Ishikawa (cell line): ENCODE data around the gene ATG2B.

Source experiments
- CEBPB ChIP-seq: IDR thresholded peaks from 2 replicates; pipeline ENCODE4 v1.6.1; 2012
- CREB1 ChIP-seq: IDR thresholded peaks from 2 replicates; pipeline ENCODE4 v1.6.1; 2012; ENCODE audit warnings: low read depth
- EGR1 ChIP-seq: IDR thresholded peaks from 2 replicates; pipeline ENCODE4 v1.6.1; 2012
- EP300 ChIP-seq: IDR thresholded peaks from 2 replicates; pipeline ENCODE4 v1.6.1; 2012; ENCODE audit warnings: borderline replicate concordance
- FOXM1 ChIP-seq: IDR thresholded peaks from 2 replicates; pipeline ENCODE4 v1.6.1; 2012; ENCODE audit warnings: low read depth, borderline replicate concordance
- NFIC ChIP-seq: IDR thresholded peaks from 2 replicates; pipeline ENCODE4 v1.6.1; 2012
- RAD21 ChIP-seq: IDR thresholded peaks from 2 replicates; pipeline ENCODE4 v1.6.1; 2012; ENCODE audit warnings: low read depth
- TAF1 ChIP-seq: IDR thresholded peaks from 2 replicates; pipeline ENCODE4 v1.6.1; 2012; ENCODE audit warnings: low read depth, mild to moderate bottlenecking
- TCF12 ChIP-seq: IDR thresholded peaks from 2 replicates; pipeline ENCODE4 v1.6.1; 2012; ENCODE audit warnings: low read depth
- TEAD4 ChIP-seq: IDR thresholded peaks from 2 replicates; pipeline ENCODE4 v1.6.1; 2012
- YY1 ChIP-seq: IDR thresholded peaks from 2 replicates; pipeline ENCODE4 v1.6.1; 2012; ENCODE audit warnings: low read depth
- ZBTB7A ChIP-seq: IDR thresholded peaks from 2 replicates; pipeline ENCODE4 v1.6.1; 2012; ENCODE audit warnings: low read depth
- TF ChIP-seq, protein P1 (sequence below): IDR thresholded peaks from 2 replicates; pipeline ENCODE4 v1.6.1; 2012
- TF ChIP-seq, protein P2 (sequence below): IDR thresholded peaks from 2 replicates; pipeline ENCODE4 v1.6.1; 2012
- TF ChIP-seq, protein P3 (sequence below): IDR thresholded peaks from 2 replicates; pipeline ENCODE4 v1.6.1; 2012; ENCODE audit warnings: low read depth, mild to moderate bottlenecking

ATG2B gene

DNA sequence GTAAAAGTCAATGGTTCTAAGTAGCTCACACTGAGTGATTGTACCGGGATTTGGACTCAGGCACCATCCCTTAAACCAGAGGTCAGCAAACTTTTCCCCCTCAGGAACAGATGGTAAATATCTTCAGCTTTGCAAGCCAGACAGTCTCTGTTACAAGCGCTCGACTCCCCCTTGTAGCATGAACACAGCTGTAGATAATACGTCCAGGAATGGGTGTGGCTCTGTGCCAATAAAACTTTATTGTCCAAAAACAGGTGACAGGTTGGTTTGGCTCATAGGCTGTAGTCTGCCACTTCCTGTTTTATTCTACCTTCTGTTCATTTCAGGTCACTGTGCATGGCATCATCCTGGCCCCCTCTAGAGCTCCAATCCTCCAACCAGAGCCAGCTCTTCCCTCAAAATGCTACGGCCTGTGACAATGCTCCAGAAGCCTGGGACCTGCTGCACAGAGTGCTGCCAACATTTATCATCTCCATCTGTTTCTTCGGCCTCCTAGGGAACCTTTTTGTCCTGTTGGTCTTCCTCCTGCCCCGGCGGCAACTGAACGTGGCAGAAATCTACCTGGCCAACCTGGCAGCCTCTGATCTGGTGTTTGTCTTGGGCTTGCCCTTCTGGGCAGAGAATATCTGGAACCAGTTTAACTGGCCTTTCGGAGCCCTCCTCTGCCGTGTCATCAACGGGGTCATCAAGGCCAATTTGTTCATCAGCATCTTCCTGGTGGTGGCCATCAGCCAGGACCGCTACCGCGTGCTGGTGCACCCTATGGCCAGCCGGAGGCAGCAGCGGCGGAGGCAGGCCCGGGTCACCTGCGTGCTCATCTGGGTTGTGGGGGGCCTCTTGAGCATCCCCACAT lies 99.6 kb downstream of the ATG2B start:
- TF ChIP-seq YY1 (no peak), CEBPB (no peak), TEAD4 (no peak)
- TF ChIP-seq, protein P1, sequence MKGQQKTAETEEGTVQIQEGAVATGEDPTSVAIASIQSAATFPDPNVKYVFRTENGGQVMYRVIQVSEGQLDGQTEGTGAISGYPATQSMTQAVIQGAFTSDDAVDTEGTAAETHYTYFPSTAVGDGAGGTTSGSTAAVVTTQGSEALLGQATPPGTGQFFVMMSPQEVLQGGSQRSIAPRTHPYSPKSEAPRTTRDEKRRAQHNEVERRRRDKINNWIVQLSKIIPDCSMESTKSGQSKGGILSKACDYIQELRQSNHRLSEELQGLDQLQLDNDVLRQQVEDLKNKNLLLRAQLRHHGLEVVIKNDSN: no peak
- TF ChIP-seq, protein P2, sequence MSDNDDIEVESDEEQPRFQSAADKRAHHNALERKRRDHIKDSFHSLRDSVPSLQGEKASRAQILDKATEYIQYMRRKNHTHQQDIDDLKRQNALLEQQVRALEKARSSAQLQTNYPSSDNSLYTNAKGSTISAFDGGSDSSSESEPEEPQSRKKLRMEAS: no peak

DNA sequence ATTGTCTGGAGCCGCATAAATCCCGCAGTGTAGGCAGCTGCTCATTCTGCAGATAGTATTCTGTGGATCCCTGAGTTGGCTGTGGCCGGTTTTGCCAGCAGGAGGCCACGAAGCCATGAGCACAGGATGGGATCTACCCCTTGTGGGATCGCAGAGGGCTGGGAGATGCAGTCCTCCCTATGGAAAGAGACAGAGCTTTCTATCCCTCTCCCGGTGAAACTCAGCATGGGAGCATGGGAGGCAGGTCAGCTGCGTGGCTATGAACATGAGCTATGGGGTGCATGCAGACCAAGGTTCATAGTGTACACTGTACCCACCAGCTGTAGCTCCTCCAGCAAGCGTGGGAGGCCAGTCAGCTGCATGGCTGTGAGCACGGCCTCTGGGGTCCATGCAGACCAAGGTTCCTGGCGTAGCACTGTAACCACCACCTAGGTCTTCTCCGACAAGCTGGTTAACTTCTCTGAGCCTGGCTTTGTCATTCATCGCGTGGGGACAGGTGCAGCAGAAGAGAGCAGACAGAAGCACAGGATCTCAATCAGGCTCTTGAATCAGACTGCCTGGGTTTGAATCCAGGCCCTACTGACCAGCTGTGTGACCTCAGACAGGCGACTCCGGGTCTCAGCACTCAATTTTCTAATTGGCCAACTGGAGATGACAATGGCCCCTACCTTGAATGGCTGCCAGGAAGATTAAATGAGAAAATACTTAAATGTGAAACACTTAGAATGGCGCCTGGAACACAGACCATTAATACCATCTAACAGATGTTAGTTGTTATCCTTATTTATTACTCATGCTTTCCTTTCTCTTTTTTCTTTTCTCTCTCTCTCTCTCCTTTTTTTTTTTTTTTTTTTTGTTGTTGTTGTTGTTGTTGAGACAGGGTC lies 101.1 kb downstream of the ATG2B start:
- TF ChIP-seq, protein P1: no peak
- TF ChIP-seq RAD21: no peak
- TF ChIP-seq TCF12: no peak
- no peak for TF ChIP-seq CEBPB
- no peak for TF ChIP-seq ZBTB7A
- TF ChIP-seq CREB1: no peak
- TF ChIP-seq EGR1: no peak
- TF ChIP-seq FOXM1: no peak
- TF ChIP-seq YY1: no peak
- no peak for TF ChIP-seq NFIC
- TF ChIP-seq, protein P3, sequence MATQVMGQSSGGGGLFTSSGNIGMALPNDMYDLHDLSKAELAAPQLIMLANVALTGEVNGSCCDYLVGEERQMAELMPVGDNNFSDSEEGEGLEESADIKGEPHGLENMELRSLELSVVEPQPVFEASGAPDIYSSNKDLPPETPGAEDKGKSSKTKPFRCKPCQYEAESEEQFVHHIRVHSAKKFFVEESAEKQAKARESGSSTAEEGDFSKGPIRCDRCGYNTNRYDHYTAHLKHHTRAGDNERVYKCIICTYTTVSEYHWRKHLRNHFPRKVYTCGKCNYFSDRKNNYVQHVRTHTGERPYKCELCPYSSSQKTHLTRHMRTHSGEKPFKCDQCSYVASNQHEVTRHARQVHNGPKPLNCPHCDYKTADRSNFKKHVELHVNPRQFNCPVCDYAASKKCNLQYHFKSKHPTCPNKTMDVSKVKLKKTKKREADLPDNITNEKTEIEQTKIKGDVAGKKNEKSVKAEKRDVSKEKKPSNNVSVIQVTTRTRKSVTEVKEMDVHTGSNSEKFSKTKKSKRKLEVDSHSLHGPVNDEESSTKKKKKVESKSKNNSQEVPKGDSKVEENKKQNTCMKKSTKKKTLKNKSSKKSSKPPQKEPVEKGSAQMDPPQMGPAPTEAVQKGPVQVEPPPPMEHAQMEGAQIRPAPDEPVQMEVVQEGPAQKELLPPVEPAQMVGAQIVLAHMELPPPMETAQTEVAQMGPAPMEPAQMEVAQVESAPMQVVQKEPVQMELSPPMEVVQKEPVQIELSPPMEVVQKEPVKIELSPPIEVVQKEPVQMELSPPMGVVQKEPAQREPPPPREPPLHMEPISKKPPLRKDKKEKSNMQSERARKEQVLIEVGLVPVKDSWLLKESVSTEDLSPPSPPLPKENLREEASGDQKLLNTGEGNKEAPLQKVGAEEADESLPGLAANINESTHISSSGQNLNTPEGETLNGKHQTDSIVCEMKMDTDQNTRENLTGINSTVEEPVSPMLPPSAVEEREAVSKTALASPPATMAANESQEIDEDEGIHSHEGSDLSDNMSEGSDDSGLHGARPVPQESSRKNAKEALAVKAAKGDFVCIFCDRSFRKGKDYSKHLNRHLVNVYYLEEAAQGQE: no peak
- no peak for TF ChIP-seq EP300

DNA sequence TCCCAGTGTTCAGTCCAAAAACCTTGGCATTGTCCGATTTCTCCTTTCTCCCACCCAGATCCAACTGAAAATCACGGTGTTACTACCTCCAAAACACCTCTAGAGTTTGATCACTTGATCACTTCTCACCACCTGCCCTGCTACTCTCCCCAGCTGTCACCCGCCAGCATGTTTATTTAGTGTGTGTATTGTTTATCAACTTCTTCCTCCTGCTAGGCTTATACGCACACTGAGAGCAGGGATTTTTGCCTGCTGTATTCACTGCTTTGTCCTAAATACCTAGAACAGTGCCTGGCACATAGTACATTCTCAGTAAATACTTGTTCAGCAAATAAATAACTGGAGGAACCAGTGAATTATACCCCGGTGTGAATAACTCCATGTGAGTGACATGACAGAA lies 102.1 kb downstream of the ATG2B start:
- TF ChIP-seq, protein P2: no peak
- TF ChIP-seq TAF1 (no peak), RAD21 (no peak)
- TF ChIP-seq, protein P1: no peak

DNA sequence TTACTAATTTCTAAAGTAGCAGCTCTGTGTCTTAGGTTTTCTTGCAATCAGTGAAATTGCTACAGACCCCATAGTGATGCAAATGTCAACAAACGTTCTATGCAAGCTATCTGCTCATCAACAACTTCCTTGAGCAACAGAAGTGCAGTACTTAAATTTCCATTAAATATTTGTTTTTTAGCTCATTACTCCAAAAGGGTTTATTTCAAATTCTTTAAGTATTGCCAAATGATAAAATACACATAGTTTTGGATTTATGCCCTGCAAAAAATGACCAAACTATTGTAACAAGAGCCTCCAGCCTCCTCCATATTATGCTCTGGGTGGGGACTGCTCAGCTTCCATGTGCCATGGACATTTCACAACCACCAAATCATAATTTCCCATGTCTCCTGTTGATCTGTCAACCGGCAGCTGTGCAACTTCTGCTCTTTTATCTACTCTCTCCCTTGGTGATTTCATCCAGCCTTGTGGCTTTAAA lies 102.8 kb downstream of the ATG2B start:
- TF ChIP-seq TCF12 (no peak), TAF1 (no peak), TEAD4 (no peak), CREB1 (no peak), FOXM1 (no peak), RAD21 (no peak)
- TF ChIP-seq, protein P3: no peak
- TF ChIP-seq, protein P1: no peak

DNA sequence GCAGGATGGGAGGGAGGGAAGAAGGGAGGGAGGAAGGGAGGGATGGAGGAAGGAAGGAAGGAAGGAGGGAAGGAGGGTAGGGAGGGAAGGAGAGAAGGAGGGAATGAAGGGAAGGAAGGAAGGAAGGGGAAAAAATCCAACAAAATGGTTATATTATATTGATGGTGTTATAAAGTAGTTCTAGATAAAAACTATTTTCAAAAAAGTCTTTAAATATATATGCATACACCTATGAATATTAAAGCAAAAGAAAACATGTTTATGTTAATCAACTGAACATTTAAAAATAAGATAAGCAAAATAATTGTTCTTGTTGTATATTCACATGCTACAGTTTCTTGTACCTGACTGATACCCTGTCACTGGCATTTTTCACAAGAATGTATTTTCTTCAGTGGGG lies 105.2 kb downstream of the ATG2B start:
- TF ChIP-seq, protein P1: no peak
- TF ChIP-seq ZBTB7A (no peak), YY1 (no peak), EGR1 (no peak), CEBPB (no peak), EP300 (no peak), RAD21 (no peak), TEAD4 (no peak), TCF12 (no peak)
